ENCODE measurements around the gene UBE2E2.

GRCh38 chr3:23548706-23549105, 345.6 kb downstream of the UBE2E2 start:
- TF ChIP-seq CTCF (IDR thresholded peaks at IDR 0.05) (no peak), POLR2A (IDR thresholded peaks at IDR 0.05) (no peak)
